Measurements from ENCODE around the gene SH2D5. TPM values are rescaled to one million over a fixed set of nuclear protein-coding genes. Genes with fewer than 3 reads are reported as not detected.

The SH2D5 gene
- total RNA-seq, 2 donors from 2014 or later: 2.2 TPM; not detected in 1

- Histone ChIP-seq H3K4me1 (replicated peaks) (no peaks in the 10 kb centered on the region), H3K36me3 (peaks cover 9 to 15% of the 10 kb centered on the region in 2 donors), H3K9me3 (no peaks in the 10 kb centered on the region), H3K4me3 (no peak overlapping the region), H3K27ac (no peak overlapping the region), H3K27me3 (replicated peaks; ENCODE audit: insufficient read depth) (no peaks in the 10 kb centered on the region)
- intact Hi-C loops (cut with DNase I): no loop called here
- DNase-seq (ENCODE audit: low spot score): no peak
- TF ChIP-seq POLR2AphosphoS5 (IDR thresholded peaks at IDR 0.05): no peak
- TF ChIP-seq, protein P1, sequence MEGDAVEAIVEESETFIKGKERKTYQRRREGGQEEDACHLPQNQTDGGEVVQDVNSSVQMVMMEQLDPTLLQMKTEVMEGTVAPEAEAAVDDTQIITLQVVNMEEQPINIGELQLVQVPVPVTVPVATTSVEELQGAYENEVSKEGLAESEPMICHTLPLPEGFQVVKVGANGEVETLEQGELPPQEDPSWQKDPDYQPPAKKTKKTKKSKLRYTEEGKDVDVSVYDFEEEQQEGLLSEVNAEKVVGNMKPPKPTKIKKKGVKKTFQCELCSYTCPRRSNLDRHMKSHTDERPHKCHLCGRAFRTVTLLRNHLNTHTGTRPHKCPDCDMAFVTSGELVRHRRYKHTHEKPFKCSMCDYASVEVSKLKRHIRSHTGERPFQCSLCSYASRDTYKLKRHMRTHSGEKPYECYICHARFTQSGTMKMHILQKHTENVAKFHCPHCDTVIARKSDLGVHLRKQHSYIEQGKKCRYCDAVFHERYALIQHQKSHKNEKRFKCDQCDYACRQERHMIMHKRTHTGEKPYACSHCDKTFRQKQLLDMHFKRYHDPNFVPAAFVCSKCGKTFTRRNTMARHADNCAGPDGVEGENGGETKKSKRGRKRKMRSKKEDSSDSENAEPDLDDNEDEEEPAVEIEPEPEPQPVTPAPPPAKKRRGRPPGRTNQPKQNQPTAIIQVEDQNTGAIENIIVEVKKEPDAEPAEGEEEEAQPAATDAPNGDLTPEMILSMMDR (IDR thresholded peaks at IDR 0.05): no peak
- TF ChIP-seq POLR2A (IDR thresholded peaks at IDR 0.05): no peak
Measured at GRCh38 chr1:20767271-20767670, 34.8 kb upstream of the SH2D5 start.

- Histone ChIP-seq H3K4me1 (replicated peaks) (no peaks in the 10 kb centered on the region), H3K4me3 (no peak overlapping the region), H3K27me3 (replicated peaks; ENCODE audit: insufficient read depth) (no peaks in the 10 kb centered on the region), H3K27ac (no peak overlapping the region), H3K9me3 (no peaks in the 10 kb centered on the region), H3K36me3 (peaks cover 11 to 18% of the 10 kb centered on the region in 2 donors)
- no peak for DNase-seq (ENCODE audit: low spot score)
- intact Hi-C loops (cut with DNase I): no loop called here
- 96% methylated on average over 3 of the region's 3 CpGs for WGBS
- TF ChIP-seq, protein P1 (IDR thresholded peaks at IDR 0.05): no peak
- TF ChIP-seq POLR2AphosphoS5 (IDR thresholded peaks at IDR 0.05) (no peak), POLR2A (IDR thresholded peaks at IDR 0.05) (no peak)
Measured at GRCh38 chr1:20763417-20763816, 30.9 kb upstream of the SH2D5 start.

GRCh38 chr1:20760322-20760721 lies 27.8 kb upstream of the SH2D5 start:
- no peaks in the 10 kb centered on the region for H3K4me1 ChIP-seq (replicated peaks)
- H3K36me3 ChIP-seq: peaks cover 11 to 13% of the 10 kb centered on the region in 2 donors
- H3K27me3 ChIP-seq (replicated peaks; ENCODE audit: insufficient read depth): no peaks in the 10 kb centered on the region
- no peak for DNase-seq (ENCODE audit: low spot score)
- intact Hi-C loops (cut with DNase I): no loop called here
- H3K27ac ChIP-seq: no peak overlapping the region
- no peaks in the 10 kb centered on the region for H3K9me3 ChIP-seq
- WGBS: 93% methylated on average over 6 of the region's 6 CpGs
- no peak for TF ChIP-seq POLR2AphosphoS5 (IDR thresholded peaks at IDR 0.05)
- no peak for TF ChIP-seq POLR2A (IDR thresholded peaks at IDR 0.05)
- TF ChIP-seq, protein P1 (IDR thresholded peaks at IDR 0.05): no peak
- H3K4me3 ChIP-seq: no peak overlapping the region

- Histone ChIP-seq H3K4me3 (no peak overlapping the region), H3K27me3 (replicated peaks; ENCODE audit: insufficient read depth) (no peaks in the 10 kb centered on the region), H3K4me1 (replicated peaks) (no peaks in the 10 kb centered on the region), H3K9me3 (no peaks in the 10 kb centered on the region), H3K36me3 (peaks cover 5% of the 10 kb centered on the region in 2 donors), H3K27ac (no peak overlapping the region)
- no peak for TF ChIP-seq POLR2A (IDR thresholded peaks at IDR 0.05)
- TF ChIP-seq, protein P1 (IDR thresholded peaks at IDR 0.05): no peak
- no peak for TF ChIP-seq POLR2AphosphoS5 (IDR thresholded peaks at IDR 0.05)
- WGBS: 80% methylated on average over 3 of the region's 3 CpGs
- DNase-seq (ENCODE audit: low spot score): no peak
- intact Hi-C loops (cut with DNase I): no loop called here
Measured at GRCh38 chr1:20753589-20753988, 21.1 kb upstream of the SH2D5 start.

- WGBS: 92% methylated on average over 3 of the region's 3 CpGs
- no peak overlapping the region for H3K27ac ChIP-seq
- peaks cover 4 to 5% of the 10 kb centered on the region in 2 donors for H3K36me3 ChIP-seq
Measured at GRCh38 chr1:20751462-20751990, 19.0 kb upstream of the SH2D5 start.

More at GRCh38 chr1:20751462-20751990, 19.0 kb upstream of the SH2D5 start:
- H3K27me3 ChIP-seq (replicated peaks; ENCODE audit: insufficient read depth): no peaks in the 10 kb centered on the region
- TF ChIP-seq, protein P1 (IDR thresholded peaks at IDR 0.05): no peak
- TF ChIP-seq POLR2AphosphoS5 (IDR thresholded peaks at IDR 0.05) (no peak), POLR2A (IDR thresholded peaks at IDR 0.05) (no peak)
- H3K4me1 ChIP-seq (replicated peaks): no peaks in the 10 kb centered on the region
- no peak for DNase-seq (ENCODE audit: low spot score)
- intact Hi-C loops (cut with DNase I): no loop called here
- no peaks in the 10 kb centered on the region for H3K9me3 ChIP-seq
- no peak overlapping the region for H3K4me3 ChIP-seq

Data from prostate gland (tissue), 2 donors.